ENCODE measurements around the gene SSTR5.

Gene SSTR5

DNA sequence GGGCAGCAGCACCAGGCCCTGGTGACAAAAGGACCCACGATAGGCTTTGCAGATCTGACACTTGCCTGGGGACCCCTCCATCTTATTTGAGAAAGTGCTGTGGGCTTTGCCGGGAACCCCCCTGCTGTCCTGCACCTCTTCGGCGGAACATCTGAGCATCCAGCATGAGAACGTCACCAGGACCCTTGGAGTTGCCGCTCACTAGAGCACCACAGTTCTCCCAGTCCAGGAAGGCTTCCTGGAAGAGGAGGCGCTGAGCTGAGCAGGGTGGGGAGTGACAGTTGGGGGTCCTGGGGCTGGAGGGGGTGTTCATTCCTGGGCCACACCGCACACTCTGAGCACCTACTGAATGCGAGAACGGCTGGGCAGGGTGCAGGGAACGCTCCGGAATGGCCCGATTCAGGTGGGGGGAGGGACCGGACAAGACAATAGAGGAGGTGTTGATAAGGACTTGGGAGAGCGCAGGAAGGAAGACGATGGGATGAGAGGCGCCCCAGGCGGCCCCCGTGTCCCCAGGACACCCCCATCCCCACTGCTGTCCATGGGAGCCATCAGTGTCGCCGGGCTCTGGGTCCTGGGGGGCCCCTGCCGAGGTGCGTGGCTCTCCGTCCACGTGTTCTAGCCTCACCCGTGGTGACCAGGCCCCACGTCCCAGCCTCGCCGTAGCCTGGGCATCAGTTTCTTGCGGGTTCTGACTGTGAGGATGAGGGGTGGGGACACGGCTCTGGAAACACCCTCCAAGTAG, 55.6 kb downstream of the SSTR5 start:
- DNase-seq: no peak

DNA sequence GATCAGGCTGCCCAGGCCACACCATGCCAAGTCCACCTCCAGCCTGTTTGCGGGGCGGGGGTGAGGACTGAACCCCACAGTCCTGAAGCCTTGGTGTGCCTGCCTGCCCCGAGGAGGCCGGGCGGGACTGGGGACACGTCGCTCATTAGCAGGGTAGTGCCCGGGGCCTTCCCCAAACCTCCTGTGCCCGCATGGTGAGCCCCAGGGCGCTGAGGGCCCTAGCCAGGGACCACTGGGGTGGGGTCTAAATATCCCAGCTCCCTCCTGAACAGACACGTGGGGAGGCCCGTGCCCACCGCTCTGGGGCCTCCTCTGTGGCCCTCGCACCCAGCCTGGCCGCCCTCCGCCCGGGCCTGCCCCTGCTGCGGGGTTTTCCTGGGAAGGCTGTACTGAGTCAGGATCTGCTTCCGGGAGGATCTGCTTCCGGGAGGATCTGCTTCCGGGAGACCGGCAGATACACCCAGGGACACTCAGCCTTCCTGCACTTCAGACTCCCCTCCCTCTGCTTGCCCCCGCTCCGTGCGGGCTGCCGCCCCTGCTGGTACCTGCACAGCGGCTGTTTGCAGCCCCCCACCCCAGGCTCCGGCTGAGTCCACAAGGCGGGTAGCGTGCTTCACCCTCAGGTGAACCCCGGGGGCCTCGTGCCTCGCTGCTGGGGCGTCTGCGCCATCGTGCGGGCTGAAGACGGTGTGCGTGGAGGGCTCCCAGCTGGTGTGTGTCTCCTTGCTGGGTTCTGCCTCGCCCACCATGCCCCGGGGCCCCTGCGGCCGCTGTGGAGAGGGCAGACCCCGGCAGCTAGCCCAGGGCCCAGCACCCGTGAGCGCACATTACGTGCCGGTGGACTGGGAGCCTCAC, 56.8 kb downstream of the SSTR5 start:
- DNase-seq: no peak

DNA sequence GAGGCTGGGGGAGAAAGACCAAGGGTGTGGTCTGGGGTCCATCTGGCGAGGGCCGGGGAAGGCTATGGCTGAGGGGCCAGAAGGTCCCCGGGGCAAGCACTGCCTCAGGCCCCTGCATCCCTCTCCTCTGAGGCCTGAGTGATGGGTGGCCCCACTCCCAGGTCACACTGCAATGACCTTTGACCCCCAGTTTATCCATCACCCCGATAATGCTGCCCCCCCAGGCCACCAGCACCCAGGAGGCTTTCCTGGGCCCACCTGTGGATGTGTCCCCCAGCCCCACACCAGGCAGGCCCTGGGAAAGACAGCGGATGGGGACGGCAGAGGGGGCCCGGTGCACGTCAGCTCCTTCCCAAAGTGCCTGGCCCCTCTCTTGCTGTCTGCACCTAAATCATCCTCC, 57.8 kb downstream of the SSTR5 start:
- no peak for DNase-seq
